WTC11 (cell line): ENCODE data around the gene IGF2BP1. TPM values are rescaled to one million over a fixed set of nuclear protein-coding genes. Genes with fewer than 3 reads are reported as not detected.

Experiments
- AFF4 ChIP-seq: sonication (generic); formaldehyde crosslinking; IDR thresholded peaks from 2 replicates; pipeline ENCODE4 v1.8.1; 2023; ENCODE audit warnings: mild to moderate bottlenecking, missing genetic modification reagents, borderline replicate concordance
- ATF2 ChIP-seq: sonication (generic); formaldehyde crosslinking; IDR thresholded peaks from 2 replicates; pipeline ENCODE4 v1.8.1; 2022; ENCODE audit warnings: low read depth, missing genetic modification reagents, borderline replicate concordance
- ELF4 ChIP-seq: sonication (generic); formaldehyde crosslinking; IDR thresholded peaks from 2 replicates; pipeline ENCODE4 v1.8.1; 2022; ENCODE audit warnings: low read depth, mild to moderate bottlenecking, moderate library complexity, missing genetic modification reagents
- ERG ChIP-seq: fragments of 250-450 bp; sonication (Bioruptor Pico); IDR thresholded peaks from 2 replicates; pipeline ENCODE4 v1.8.0; 2021; ENCODE audit warnings: mild to moderate bottlenecking
- KAT7 ChIP-seq: sonication (generic); formaldehyde crosslinking; IDR thresholded peaks from 2 replicates; pipeline ENCODE4 v1.8.1; 2023; ENCODE audit warnings: missing genetic modification reagents, mild to moderate bottlenecking, borderline replicate concordance
- SMAD4 ChIP-seq: sonication (generic); formaldehyde crosslinking; IDR thresholded peaks from 2 replicates; pipeline ENCODE4 v1.8.0; 2022; ENCODE audit warnings: mild to moderate bottlenecking, missing genetic modification reagents
- SOX15 ChIP-seq: fragments of 250-450 bp; sonication (Bioruptor Pico); IDR thresholded peaks from 2 replicates; pipeline ENCODE4 v1.9.0; 2021; ENCODE audit warnings: mild to moderate bottlenecking
- TEAD4 ChIP-seq: sonication (generic); formaldehyde crosslinking; IDR thresholded peaks from 2 replicates; pipeline ENCODE4 v1.8.0; 2022; ENCODE audit warnings: mild to moderate bottlenecking, missing genetic modification reagents
- TP53 ChIP-seq: sonication (generic); formaldehyde crosslinking; IDR thresholded peaks from 2 replicates; pipeline ENCODE4 v1.8.1; 2023; ENCODE audit warnings: mild to moderate bottlenecking, missing genetic modification reagents
- USF2 ChIP-seq: sonication (generic); formaldehyde crosslinking; IDR thresholded peaks from 2 replicates; pipeline ENCODE4 v1.8.1; 2023; ENCODE audit warnings: mild to moderate bottlenecking, missing genetic modification reagents, moderate library complexity
- ZNF281 ChIP-seq: sonication (generic); formaldehyde crosslinking; IDR thresholded peaks from 2 replicates; pipeline ENCODE4 v1.8.0; 2023; ENCODE audit warnings: mild to moderate bottlenecking, missing genetic modification reagents
- ZNF416 ChIP-seq: fragments of 250-450 bp; sonication (Bioruptor Pico); IDR thresholded peaks from 2 replicates; pipeline ENCODE4 v1.9.0; 2021; ENCODE audit warnings: mild to moderate bottlenecking, inconsistent platforms
- ZNF671 ChIP-seq: fragments of 250-450 bp; sonication (Bioruptor Pico); IDR thresholded peaks from 2 replicates; pipeline ENCODE4 v1.8.0; 2021; ENCODE audit warnings: mild to moderate bottlenecking
- total RNA-seq: library from RNA; stranded (reverse); gene quantifications from 3 replicates; pipeline ENCODE4 v1.2.3, GENCODE V29; 2021
- TF ChIP-seq, protein P1 (sequence below): sonication (generic); formaldehyde crosslinking; IDR thresholded peaks from 2 replicates; pipeline ENCODE4 v1.8.0; 2022; ENCODE audit warnings: mild to moderate bottlenecking, missing genetic modification reagents
- TF ChIP-seq, protein P2 (sequence below): sonication (generic); formaldehyde crosslinking; IDR thresholded peaks from 2 replicates; pipeline ENCODE4 v1.8.0; 2022; ENCODE audit warnings: missing genetic modification reagents

Gene IGF2BP1
- total RNA-seq, 1 experiment from 2014 or later: 392 TPM

DNA sequence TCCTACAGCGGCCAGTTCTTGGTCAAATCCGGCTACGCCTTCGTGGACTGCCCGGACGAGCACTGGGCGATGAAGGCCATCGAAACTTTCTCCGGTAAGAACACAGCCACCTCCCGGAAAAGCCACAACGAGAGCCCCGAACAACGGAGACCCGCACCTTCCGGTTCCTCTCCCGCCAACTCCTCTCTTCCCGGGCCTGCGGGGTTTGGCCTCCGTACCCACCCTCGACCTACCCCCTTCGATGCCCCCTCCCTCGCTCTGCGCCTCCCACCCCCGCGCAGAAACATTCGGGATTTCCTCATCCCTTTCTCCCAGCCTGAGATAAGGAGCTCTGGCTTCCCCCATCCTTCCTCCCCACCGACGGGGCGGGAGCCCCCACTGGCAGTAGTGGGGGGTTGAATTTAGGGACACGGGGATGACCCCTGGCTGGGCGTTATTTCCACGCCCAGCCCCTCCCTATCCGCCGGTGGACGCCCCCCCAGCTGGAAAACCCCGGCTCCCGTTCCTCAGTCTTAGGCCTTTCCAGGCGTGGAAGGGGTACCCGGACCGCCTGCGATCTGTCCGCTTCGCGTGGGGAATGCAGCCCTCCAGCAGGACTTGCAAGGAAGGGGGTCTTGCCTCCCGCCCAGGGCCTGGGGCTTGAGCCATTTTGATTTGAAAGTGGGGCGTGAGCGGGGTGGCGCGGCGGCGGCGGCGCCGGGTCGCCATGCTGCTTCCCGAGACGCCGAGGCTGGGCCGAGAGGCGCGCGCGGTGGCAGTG, 822 bp downstream of the IGF2BP1 start (continued):
- TF ChIP-seq ELF4 (CRISPR knock-in tag) (0 out of 2 replicates have a peak, but pooled peaks have one; percentile 20), ZNF281 (CRISPR knock-in tag) (0 out of 2 replicates have a peak, but pooled peaks have one; percentile 28), AFF4 (CRISPR knock-in tag) (0 out of 2 replicates have a peak, but pooled peaks have one; percentile 3), SOX15 (CRISPR knock-in tag) (no peak), SMAD4 (CRISPR knock-in tag) (0 out of 2 replicates have a peak, but pooled peaks have one; percentile 7), ATF2 (CRISPR knock-in tag) (no peak), KAT7 (CRISPR knock-in tag) (peak; percentile 16; the same call in 1 of the 2 replicates), USF2 (CRISPR knock-in tag) (no peak), ZNF416 (CRISPR knock-in tag) (no peak), ZNF671 (CRISPR knock-in tag) (no peak), TEAD4 (CRISPR knock-in tag) (0 out of 2 replicates have a peak, but pooled peaks have one; percentile 26), TP53 (CRISPR knock-in tag) (0 out of 2 replicates have a peak, but pooled peaks have one; percentile 16), ERG (no peak)
- TF ChIP-seq, protein P1, sequence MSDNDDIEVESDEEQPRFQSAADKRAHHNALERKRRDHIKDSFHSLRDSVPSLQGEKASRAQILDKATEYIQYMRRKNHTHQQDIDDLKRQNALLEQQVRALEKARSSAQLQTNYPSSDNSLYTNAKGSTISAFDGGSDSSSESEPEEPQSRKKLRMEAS (CRISPR knock-in tag): peak; percentile 47; the same call in 1 of the 2 replicates
- TF ChIP-seq, protein P2, sequence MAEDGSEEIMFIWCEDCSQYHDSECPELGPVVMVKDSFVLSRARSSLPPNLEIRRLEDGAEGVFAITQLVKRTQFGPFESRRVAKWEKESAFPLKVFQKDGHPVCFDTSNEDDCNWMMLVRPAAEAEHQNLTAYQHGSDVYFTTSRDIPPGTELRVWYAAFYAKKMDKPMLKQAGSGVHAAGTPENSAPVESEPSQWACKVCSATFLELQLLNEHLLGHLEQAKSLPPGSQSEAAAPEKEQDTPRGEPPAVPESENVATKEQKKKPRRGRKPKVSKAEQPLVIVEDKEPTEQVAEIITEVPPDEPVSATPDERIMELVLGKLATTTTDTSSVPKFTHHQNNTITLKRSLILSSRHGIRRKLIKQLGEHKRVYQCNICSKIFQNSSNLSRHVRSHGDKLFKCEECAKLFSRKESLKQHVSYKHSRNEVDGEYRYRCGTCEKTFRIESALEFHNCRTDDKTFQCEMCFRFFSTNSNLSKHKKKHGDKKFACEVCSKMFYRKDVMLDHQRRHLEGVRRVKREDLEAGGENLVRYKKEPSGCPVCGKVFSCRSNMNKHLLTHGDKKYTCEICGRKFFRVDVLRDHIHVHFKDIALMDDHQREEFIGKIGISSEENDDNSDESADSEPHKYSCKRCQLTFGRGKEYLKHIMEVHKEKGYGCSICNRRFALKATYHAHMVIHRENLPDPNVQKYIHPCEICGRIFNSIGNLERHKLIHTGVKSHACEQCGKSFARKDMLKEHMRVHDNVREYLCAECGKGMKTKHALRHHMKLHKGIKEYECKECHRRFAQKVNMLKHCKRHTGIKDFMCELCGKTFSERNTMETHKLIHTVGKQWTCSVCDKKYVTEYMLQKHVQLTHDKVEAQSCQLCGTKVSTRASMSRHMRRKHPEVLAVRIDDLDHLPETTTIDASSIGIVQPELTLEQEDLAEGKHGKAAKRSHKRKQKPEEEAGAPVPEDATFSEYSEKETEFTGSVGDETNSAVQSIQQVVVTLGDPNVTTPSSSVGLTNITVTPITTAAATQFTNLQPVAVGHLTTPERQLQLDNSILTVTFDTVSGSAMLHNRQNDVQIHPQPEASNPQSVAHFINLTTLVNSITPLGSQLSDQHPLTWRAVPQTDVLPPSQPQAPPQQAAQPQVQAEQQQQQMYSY (CRISPR knock-in tag): no peak
